GM12874 (cell line): ENCODE measurements around the gene LGI4.

Source experiments
- CTCF ChIP-seq: IDR thresholded peaks from 2 replicates; pipeline ENCODE4 v1.5.1; 2011; ENCODE audit warnings: low read depth, mild to moderate bottlenecking, control low read depth, low read length, moderate library complexity; ENCODE audit not compliant: insufficient read depth

LGI4 gene

GRCh38 chr19:35174226-35174625 lies 39.4 kb upstream of the LGI4 start:
- no peak for TF ChIP-seq CTCF

DNA sequence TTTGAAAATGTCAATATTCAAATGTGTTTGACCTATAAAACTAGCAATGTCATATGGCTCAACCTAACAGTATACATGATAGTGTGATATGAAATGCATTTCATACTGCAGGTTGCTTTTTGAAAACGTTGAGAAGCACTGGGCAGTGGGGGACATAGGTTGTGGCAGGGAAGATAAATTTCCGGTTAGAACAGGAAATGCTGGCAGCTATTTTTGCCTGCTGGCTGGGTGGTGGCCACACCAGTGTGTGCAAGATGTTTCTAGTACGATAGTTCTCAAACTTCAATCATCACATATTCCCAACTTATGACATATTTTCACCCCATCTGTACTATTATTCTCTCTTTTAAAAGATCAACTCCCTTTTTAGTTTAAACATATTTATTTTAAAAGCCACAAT lies 36.9 kb upstream of the LGI4 start:
- TF ChIP-seq CTCF, result no peak

GRCh38 chr19:35170359-35171061 lies 35.7 kb upstream of the LGI4 start:
- no peak for TF ChIP-seq CTCF

DNA sequence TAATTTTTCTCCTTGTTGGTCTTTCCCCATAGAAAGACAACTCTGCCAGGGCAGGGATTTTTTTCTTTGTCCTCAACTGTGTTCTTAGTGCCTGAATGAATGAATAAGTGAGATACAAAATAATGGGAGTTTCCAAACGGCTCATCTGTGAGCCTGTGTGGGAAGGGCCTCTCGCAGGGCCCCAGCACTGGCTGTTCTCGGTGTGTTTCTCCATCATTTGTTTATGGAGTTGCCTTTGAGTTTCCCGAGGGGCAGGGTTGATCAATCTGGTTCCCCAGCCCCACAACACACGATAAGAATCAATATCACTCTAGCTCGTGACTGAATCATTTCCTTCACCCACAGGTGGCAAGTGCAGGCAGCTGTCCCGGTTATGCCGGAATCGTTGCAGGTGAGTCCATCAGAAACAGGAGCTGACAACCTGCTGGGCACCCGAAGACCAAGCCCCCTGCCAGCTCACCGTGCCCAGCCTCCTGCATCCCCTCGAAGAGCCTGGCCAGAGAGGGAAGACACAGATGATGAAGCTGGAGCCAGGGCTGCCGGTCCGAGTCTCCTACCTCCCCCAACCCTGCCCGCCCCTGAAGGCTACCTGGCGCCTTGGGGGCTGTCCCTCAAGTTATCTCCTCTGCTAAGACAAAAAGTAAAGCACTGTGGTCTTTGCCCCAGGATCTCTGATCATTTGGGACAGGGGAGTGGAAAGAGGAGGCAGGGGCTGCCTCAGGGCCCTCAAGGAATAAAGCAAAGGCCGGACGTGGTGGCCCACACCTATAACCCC lies 34.5 kb upstream of the LGI4 start:
- no peak for TF ChIP-seq CTCF

DNA sequence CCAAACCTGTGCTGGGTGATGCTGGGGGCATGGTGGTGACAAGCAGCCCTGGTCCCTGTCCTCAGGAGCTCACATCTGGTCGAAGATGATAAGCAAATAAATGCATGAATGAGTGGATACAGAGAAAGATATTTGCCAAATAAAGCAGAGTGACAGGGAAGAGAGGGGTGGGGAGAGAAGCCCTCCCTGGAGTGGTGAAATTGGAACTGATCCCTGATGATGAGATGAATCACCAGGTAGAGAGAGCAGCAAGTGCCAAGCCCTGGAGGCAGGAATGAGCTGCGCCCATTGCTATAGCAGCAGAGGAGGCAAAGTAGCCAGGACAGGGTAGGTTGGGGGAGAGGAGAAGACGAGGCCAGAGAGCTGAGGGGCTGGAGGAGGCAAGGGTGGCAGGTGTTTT lies 33.3 kb upstream of the LGI4 start:
- no peak for TF ChIP-seq CTCF

DNA sequence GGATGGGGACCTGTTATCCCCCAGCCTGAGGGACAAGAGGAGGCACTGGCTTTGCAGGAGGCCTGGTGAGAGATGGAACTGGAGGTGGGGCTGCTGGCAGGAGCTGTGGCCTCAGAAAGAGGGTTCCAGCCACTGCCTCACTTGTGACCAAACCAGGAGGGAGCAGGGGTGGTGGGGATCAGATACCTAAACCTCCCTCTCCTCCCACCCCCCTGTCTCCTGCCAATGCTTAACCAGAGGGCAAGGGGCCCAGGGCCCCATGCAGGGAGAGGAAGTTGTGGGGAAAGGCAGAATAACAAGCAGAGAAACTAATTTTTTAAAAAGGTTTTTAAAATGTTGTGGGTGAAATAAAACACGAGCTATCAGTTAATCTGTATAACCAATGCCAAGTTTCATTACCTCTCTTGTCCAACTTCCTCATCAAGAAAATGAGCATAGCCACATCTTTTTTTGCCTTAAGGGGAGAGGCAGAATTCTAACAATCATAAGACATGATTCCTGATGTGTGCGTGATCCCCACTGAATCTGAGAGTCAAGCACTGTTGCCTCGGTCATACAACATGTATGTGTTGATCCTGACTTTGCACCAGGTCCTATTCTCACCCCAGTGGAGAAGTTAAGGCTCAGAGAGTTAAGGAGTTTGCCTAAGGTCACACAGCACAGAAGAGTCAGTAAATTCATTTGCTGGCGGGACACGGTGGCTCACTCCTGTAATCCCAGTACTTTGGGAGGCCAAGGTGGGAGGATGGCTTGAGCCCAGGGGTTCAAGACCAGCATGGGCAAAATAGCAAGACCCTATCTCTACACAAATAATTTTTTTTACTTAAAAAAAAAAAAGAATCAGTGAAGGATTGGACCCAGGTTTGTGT lies 32.6 kb upstream of the LGI4 start:
- no peak for TF ChIP-seq CTCF
